CD4-positive, alpha-beta memory T cell (primary cell): ENCODE results near the gene GNS. TPM values are rescaled to one million over a fixed set of nuclear protein-coding genes. Genes with fewer than 3 reads are reported as not detected.

Source experiments
- CTCF ChIA-PET: fragments of 350-600 bp; sonication (Branson Sonifier 250); formaldehyde crosslinking; loops from one replicate; lab custom pipeline; 2021; ENCODE audit warnings: inconsistent platforms; ENCODE audit not compliant: partially characterized antibody; lab: Charles Lee
- POLR2A ChIA-PET: fragments of 350-600 bp; sonication (Branson Sonifier 250); formaldehyde crosslinking; loops from one replicate; lab custom pipeline; 2021; ENCODE audit not compliant: partially characterized antibody; lab: Charles Lee
- DNase-seq, 5 donors: peaks; one replicate each; pipeline versions ENCODE4 v3.0.0 to v3.0.0-alpha.2; 2020 to 2022; ENCODE audit warnings: mixed read lengths in 1 of 5
- H3K27ac ChIP-seq: one replicate; pipeline ENCODE4 v1.7.0; 2013; ENCODE audit warnings: low read depth, low read length
- H3K27me3 ChIP-seq: 2 replicates; pipeline ENCODE4 v1.7.0; 2013; ENCODE audit warnings: mild to moderate bottlenecking, low read length, moderate library complexity; ENCODE audit not compliant: insufficient read depth
- H3K36me3 ChIP-seq: 2 replicates; pipeline ENCODE4 v1.7.0; 2013; ENCODE audit warnings: mild to moderate bottlenecking, low read length, moderate library complexity; ENCODE audit not compliant: insufficient read depth
- H3K4me1 ChIP-seq: 2 replicates; pipeline ENCODE4 v1.7.0; 2013; ENCODE audit warnings: mild to moderate bottlenecking, low read length, moderate library complexity; ENCODE audit not compliant: insufficient read depth
- H3K4me3 ChIP-seq, 2 donors: one replicate each; pipeline ENCODE4 v1.7.0; 2013; ENCODE audit warnings: low read length in 2 of 2, mild to moderate bottlenecking in 1 of 2
- H3K9me3 ChIP-seq, 2 donors: one replicate each; pipeline ENCODE4 v1.7.0; 2013; ENCODE audit warnings: low read length in 2 of 2, control low read depth in 1 of 2; ENCODE audit not compliant: control insufficient read depth in 1 of 2
- H3K27ac Mint-ChIP-seq, 7 donors: one replicate each; pipeline ENCODE4 v1.8.0; 2020 to 2021; ENCODE audit warnings: mixed read lengths in 7 of 7, mild to moderate bottlenecking in 6 of 7, inconsistent platforms in 3 of 7, moderate library complexity in 3 of 7
- H3K27me3 Mint-ChIP-seq, 2 donors: one replicate each; pipeline ENCODE4 v1.8.0; 2020 to 2021; ENCODE audit warnings: mixed read lengths in 2 of 2
- H3K36me3 Mint-ChIP-seq, 2 donors: one replicate each; pipeline ENCODE4 v1.8.0; 2020 to 2021; ENCODE audit warnings: mixed read lengths in 2 of 2, inconsistent platforms in 1 of 2, mild to moderate bottlenecking in 1 of 2
- H3K4me1 Mint-ChIP-seq, 4 donors: one replicate each; pipeline ENCODE4 v1.8.0; 2020 to 2021; ENCODE audit warnings: mixed read lengths in 4 of 4, mild to moderate bottlenecking in 1 of 4
- H3K4me3 Mint-ChIP-seq, 8 donors: one replicate each; pipeline ENCODE4 v1.8.0; 2020 to 2021; ENCODE audit warnings: mixed read lengths in 8 of 8, mild to moderate bottlenecking in 7 of 8, moderate library complexity in 6 of 8, inconsistent platforms in 3 of 8
- H3K9me3 Mint-ChIP-seq, 8 donors: one replicate each; pipeline ENCODE4 v1.8.0; 2020 to 2021; ENCODE audit warnings: mixed read lengths in 8 of 8, mild to moderate bottlenecking in 5 of 8, inconsistent platforms in 3 of 8, moderate library complexity in 1 of 8
- intact Hi-C: fragments of 100-400 bp; cut with micrococcal nuclease; formaldehyde crosslinking; loops from one replicate; pipeline ENCODE4 v1.15.1; 2023
- polyA plus RNA-seq, 2 donors: library from polyadenylated mRNA; unstranded; fragments of 300-500 nt; fragmentation: Illumina TruSeq; gene quantifications; one replicate each; pipeline ENCODE4 v1.2.3, GENCODE V29; 2021
- total RNA-seq, 2 experiments: library from RNA; stranded (reverse); gene quantifications; one replicate each; pipeline ENCODE4 v1.2.3, GENCODE V29; 2021

GNS gene
- total and polyA plus RNA-seq, 4 experiments from 2014 or later, result 34.2 to 77.0 (median 35.9) TPM

DNA sequence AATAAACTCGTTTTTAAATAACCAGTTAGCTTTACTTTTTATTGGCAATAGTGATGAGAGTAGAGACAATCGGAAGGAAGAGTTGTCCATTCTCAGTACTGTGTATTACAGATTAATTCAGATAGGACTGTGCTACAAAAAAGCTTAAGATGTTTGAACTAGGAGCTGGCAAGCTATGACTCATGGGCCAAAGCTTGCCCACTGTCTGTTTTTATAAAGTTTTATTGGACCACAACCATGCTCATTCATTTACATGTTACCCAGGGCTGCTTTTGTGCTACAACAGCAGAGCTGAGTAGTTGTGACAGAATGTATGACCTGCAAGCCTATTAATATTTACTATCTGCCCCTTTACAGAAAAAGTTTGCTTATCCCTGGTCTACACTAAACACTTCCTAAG is 19.4 kb downstream of the GNS start:
- Mint-ChIP-seq H3K4me3 (no peak overlapping the region), H3K9me3 (peaks cover 0 to 2% (median 0%) of the 10 kb centered on the region in 8 donors), H3K4me1 (peaks cover 7 to 17% (median 10%) of the 10 kb centered on the region in 4 donors), H3K27ac (peak overlapping the region in 1 of 7 donors; percentile 25), H3K27me3 (no peaks in the 10 kb centered on the region), H3K36me3 (peaks cover 75 to 83% of the 10 kb centered on the region in 2 donors)
- H3K4me3 ChIP-seq, result no peak overlapping the region
- peaks cover 46% of the 10 kb centered on the region for H3K36me3 ChIP-seq
- no peak overlapping the region for H3K27ac ChIP-seq
- POLR2A ChIA-PET, result interaction anchor here (1.3 kb wide), 1 partner anchor 9 kb away, joined by 3 read pairs; no protein-coding TSS in a partner anchor
- intact Hi-C loops, result no loop called here
- peaks cover 10% of the 10 kb centered on the region for H3K4me1 ChIP-seq
- no peak for DNase-seq
- no peaks in the 10 kb centered on the region for H3K27me3 ChIP-seq
- CTCF ChIA-PET, result interaction anchor here (0.9 to 1.2 kb wide), 3 partner anchors 9 to 57 kb away, joined by 3 read pairs; no protein-coding TSS in a partner anchor
- no peaks in the 10 kb centered on the region for H3K9me3 ChIP-seq

DNA sequence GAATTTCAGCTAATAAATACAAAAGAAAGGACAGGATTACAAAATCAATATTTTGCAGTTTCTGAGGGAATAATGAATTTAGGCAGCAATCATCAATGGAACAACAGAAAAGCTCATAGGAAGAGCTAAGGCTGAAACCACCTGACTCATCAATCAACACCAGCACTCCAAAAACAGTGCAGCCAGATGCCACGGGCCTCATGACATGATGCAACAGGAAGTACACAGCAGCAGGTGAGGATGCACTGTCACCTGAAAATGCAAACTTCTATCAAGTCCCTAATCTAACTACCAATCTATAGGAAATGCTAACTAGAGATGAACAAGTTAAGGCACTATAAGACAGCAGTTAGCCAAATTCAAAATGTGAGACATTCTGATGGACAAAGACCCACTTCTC is 21.7 kb downstream of the GNS start:
- Mint-ChIP-seq H3K27me3 (no peaks in the 10 kb centered on the region), H3K4me1 (peaks cover 7 to 17% (median 10%) of the 10 kb centered on the region in 4 donors), H3K36me3 (peaks cover 71 to 75% of the 10 kb centered on the region in 2 donors), H3K4me3 (peak overlapping the region in 1 of 8 donors; percentile 21), H3K9me3 (peaks cover 0 to 2% (median 0%) of the 10 kb centered on the region in 8 donors), H3K27ac (peak overlapping the region; percentile 2 to 83 (median 61))
- Histone ChIP-seq H3K27ac (no peak overlapping the region), H3K36me3 (peaks cover 25% of the 10 kb centered on the region), H3K4me1 (peaks cover 10% of the 10 kb centered on the region), H3K27me3 (no peaks in the 10 kb centered on the region), H3K9me3 (no peaks in the 10 kb centered on the region), H3K4me3 (no peak overlapping the region)
- ChIA-PET POLR2A (interaction anchor here (1.6 kb wide), 1 partner anchor 44 kb away, joined by 3 read pairs; no protein-coding TSS in a partner anchor), CTCF (interaction anchor here (1.2 to 1.6 kb wide), 2 partner anchors 19 to 190 kb away, joined by 3 to 4 read pairs; no protein-coding TSS in a partner anchor)
- peak; percentile 24 to 71 (median 34) for DNase-seq
- intact Hi-C loops, result no loop called here

DNA sequence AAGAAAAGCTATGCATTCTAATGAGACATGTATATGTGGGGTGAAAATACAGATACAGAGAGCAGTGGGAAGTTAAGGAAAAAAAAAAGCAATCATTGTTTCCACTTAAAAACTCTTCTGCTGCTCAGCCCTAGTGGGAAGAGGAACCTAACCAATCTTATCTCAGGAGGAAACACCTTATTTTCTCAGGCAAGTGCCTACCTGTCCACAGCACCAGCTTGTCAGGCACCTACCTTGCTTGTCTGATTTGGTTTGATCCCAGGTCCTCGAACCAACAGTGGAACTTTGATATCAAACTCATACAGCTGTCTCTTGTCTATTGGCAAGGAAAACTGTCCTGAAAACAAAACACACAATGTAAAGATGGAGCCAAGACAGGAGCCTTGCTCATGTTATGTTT is 22.4 kb downstream of the GNS start:
- Mint-ChIP-seq H3K9me3 (peaks cover 0 to 2% (median 0%) of the 10 kb centered on the region in 8 donors), H3K4me1 (peaks cover 7 to 17% (median 10%) of the 10 kb centered on the region in 4 donors), H3K36me3 (peaks cover 64 to 70% of the 10 kb centered on the region in 2 donors), H3K27ac (peak overlapping the region in 4 of 7 donors; percentile 57 to 71 (median 62)), H3K27me3 (no peaks in the 10 kb centered on the region), H3K4me3 (no peak overlapping the region)
- no peak for DNase-seq
- H3K4me3 ChIP-seq, result no peak overlapping the region
- peaks cover 10% of the 10 kb centered on the region for H3K4me1 ChIP-seq
- no peak overlapping the region for H3K27ac ChIP-seq
- no peaks in the 10 kb centered on the region for H3K9me3 ChIP-seq
- peaks cover 21% of the 10 kb centered on the region for H3K36me3 ChIP-seq
- intact Hi-C loops, result no loop called here
- H3K27me3 ChIP-seq, result no peaks in the 10 kb centered on the region
- ChIA-PET CTCF (interaction anchor here (1.2 to 1.6 kb wide), 2 partner anchors 20 to 189 kb away, joined by 3 to 4 read pairs; no protein-coding TSS in a partner anchor), POLR2A (no interaction called here)

GRCh38 chr12:64735442-64735841 is 23.8 kb downstream of the GNS start:
- H3K36me3 ChIP-seq, result peaks cover 19% of the 10 kb centered on the region
- peaks cover 23% of the 10 kb centered on the region for H3K4me1 ChIP-seq
- Mint-ChIP-seq H3K9me3 (peaks cover 0 to 2% (median 0%) of the 10 kb centered on the region in 8 donors), H3K27me3 (no peaks in the 10 kb centered on the region), H3K4me3 (no peak overlapping the region), H3K4me1 (peaks cover 13 to 29% (median 19%) of the 10 kb centered on the region in 4 donors), H3K27ac (no peak overlapping the region), H3K36me3 (peaks cover 58 to 65% of the 10 kb centered on the region in 2 donors)
- no peak for DNase-seq
- no peaks in the 10 kb centered on the region for H3K27me3 ChIP-seq
- H3K4me3 ChIP-seq, result no peak overlapping the region
- no peaks in the 10 kb centered on the region for H3K9me3 ChIP-seq
- intact Hi-C loops, result no loop called here
- ChIA-PET POLR2A (interaction anchor here (1.1 kb wide), 1 partner anchor 126 kb away, joined by 4 read pairs; no protein-coding TSS in a partner anchor), CTCF (interaction anchor here (1.0 kb wide), 1 partner anchor 185 kb away, joined by 4 read pairs; no protein-coding TSS in a partner anchor)
- H3K27ac ChIP-seq, result no peak overlapping the region

DNA sequence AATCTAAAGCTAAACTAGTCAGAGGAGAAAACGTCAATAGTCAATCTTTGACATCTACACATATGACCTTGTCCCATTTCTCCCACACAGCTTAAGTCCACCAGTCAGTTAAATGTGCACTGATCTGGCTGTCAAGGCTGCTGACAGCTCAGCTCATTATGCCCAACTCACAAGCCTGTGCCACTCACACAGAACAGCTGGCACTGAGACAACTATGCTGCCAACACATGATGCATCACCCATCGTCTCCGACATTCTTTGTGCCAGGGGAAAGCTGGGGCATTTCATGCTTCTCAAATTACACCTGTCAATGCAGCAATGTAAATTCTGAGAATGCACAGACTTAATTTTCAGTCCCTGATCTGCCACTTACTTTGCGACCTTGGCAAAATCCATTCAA is 25.3 kb downstream of the GNS start:
- ChIA-PET POLR2A (interaction anchor here (0.6 kb wide), 1 partner anchor 14 kb away, joined by 3 read pairs; no protein-coding TSS in a partner anchor), CTCF (interaction anchor here (1.1 kb wide), 1 partner anchor 36 kb away, joined by 3 read pairs; no protein-coding TSS in a partner anchor)
- H3K27ac Mint-ChIP-seq, result no peak overlapping the region
- intact Hi-C loops, result no loop called here
- peaks cover 30% of the 10 kb centered on the region for H3K4me1 ChIP-seq
- H3K9me3 ChIP-seq, result no peaks in the 10 kb centered on the region
- peaks cover 0 to 2% (median 0%) of the 10 kb centered on the region in 8 donors for H3K9me3 Mint-ChIP-seq
- no peaks in the 10 kb centered on the region for H3K27me3 ChIP-seq
- DNase-seq, result no peak
- no peak overlapping the region for H3K4me3 ChIP-seq
- peaks cover 44 to 60% of the 10 kb centered on the region in 2 donors for H3K36me3 Mint-ChIP-seq
- no peaks in the 10 kb centered on the region for H3K27me3 Mint-ChIP-seq
- H3K4me3 Mint-ChIP-seq, result no peak overlapping the region
- peaks cover 20 to 34% (median 25%) of the 10 kb centered on the region in 4 donors for H3K4me1 Mint-ChIP-seq
- H3K36me3 ChIP-seq, result peaks cover 9% of the 10 kb centered on the region
- no peak overlapping the region for H3K27ac ChIP-seq

- H3K4me3 ChIP-seq, result no peak overlapping the region
- no peaks in the 10 kb centered on the region for H3K27me3 ChIP-seq
- H3K9me3 ChIP-seq, result no peaks in the 10 kb centered on the region
- peaks cover 20% of the 10 kb centered on the region for H3K4me1 ChIP-seq
- H3K36me3 ChIP-seq, result peaks cover 9% of the 10 kb centered on the region
- H3K4me1 Mint-ChIP-seq, result peaks cover 12 to 19% (median 16%) of the 10 kb centered on the region in 4 donors
- DNase-seq, result no peak
- H3K9me3 Mint-ChIP-seq, result no peaks in the 10 kb centered on the region
- H3K4me3 Mint-ChIP-seq, result peak overlapping the region in 1 of 8 donors; percentile 5
- H3K27me3 Mint-ChIP-seq, result no peaks in the 10 kb centered on the region
- ChIA-PET POLR2A (interaction anchor here (0.8 kb wide), 1 partner anchor 9 kb away, joined by 3 read pairs; no protein-coding TSS in a partner anchor), CTCF (no interaction called here)
- H3K27ac Mint-ChIP-seq, result peak overlapping the region in 2 of 7 donors; percentile 82 to 88
- peaks cover 38 to 53% of the 10 kb centered on the region in 2 donors for H3K36me3 Mint-ChIP-seq
- intact Hi-C loops, result no loop called here
- H3K27ac ChIP-seq, result no peak overlapping the region
Measured at GRCh38 chr12:64731683-64732082, 27.5 kb downstream of the GNS start.

- H3K4me1 Mint-ChIP-seq, result peaks cover 12 to 19% (median 16%) of the 10 kb centered on the region in 4 donors
- peaks cover 34 to 45% of the 10 kb centered on the region in 2 donors for H3K36me3 Mint-ChIP-seq
- peaks cover 20% of the 10 kb centered on the region for H3K4me1 ChIP-seq
- H3K27ac Mint-ChIP-seq, result peak overlapping the region; percentile 67 to 93 (median 89)
- ChIA-PET CTCF (interaction anchor here (0.7 to 1.2 kb wide), 5 partner anchors 10 to 66 kb away, joined by 3 to 4 read pairs (median 3); no protein-coding TSS in a partner anchor), POLR2A (interaction anchor here (0.8 kb wide), 1 partner anchor 10 kb away, joined by 3 read pairs; no protein-coding TSS in a partner anchor)
- intact Hi-C loops, result no loop called here
- no peak for DNase-seq
- no peaks in the 10 kb centered on the region for H3K9me3 ChIP-seq
- no peaks in the 10 kb centered on the region for H3K27me3 Mint-ChIP-seq
- H3K27ac ChIP-seq, result peak overlapping the region; percentile 6
- H3K27me3 ChIP-seq, result no peaks in the 10 kb centered on the region
- no peak overlapping the region for H3K4me3 ChIP-seq
- peaks cover 2% of the 10 kb centered on the region for H3K36me3 ChIP-seq
- H3K4me3 Mint-ChIP-seq, result peak overlapping the region; percentile 5 to 77 (median 55)
- H3K9me3 Mint-ChIP-seq, result no peaks in the 10 kb centered on the region
Measured at GRCh38 chr12:64730588-64730969, 28.6 kb downstream of the GNS start.
